GM18498 (cell line): ENCODE measurements around the gene COL25A1.
"Not testable (repeated sequence)": the region's sequence is repeated elsewhere in the genome, so short reads cannot be mapped to it uniquely, and the experiment has no call there.

Experiments
- ATAC-seq: cut with Tn5 transposase; IDR thresholded peaks from one replicate; pipeline ENCODE4 v1.9.1; 2021; ENCODE audit warnings: mild to moderate bottlenecking, moderate library complexity; ENCODE audit not compliant: unreplicated experiment

The COL25A1 gene

DNA sequence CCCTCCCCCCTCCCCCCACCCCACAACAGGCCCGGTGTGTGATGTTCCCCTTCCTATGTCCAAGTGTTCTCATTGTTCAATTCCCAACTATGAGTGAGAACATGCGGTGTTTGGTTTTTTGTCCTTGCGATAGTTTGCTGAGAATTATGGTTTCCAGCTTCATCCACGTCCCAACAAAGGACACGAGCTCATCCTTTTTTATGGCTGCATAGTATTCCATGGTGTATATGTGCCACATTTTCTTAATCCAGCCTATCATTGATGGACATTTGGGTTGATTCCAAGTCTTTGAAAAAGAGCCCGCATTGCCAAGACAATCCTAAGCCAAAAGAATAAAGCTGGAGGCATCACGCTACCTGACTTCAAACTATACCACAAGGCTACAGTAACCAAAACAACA, 231.8 kb downstream of the COL25A1 start:
- ATAC-seq = not testable (repeated sequence)

GRCh38 chr4:109067508-109068235, 234.8 kb downstream of the COL25A1 start:
- no peak for ATAC-seq

GRCh38 chr4:109065006-109065405, 237.5 kb downstream of the COL25A1 start:
- ATAC-seq = no peak

DNA sequence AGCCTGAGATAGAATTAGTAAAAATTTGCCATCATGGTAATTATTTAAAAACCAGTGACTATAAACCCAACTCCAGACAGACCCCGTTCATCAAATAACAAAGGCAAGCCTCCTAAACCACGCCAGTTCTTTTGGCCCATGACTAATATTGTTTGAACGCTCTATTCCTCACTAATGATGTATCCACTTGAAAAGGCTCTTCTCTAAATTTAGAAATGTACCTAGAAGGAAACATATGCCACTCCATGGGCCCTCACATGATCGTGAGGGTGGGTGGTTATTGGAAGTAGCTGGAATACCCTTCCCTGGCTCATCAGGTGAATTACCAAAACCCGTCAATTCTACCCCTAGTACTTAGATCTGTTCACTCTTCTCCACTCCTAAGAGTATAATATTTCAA, 249.2 kb downstream of the COL25A1 start:
- no peak for ATAC-seq

DNA sequence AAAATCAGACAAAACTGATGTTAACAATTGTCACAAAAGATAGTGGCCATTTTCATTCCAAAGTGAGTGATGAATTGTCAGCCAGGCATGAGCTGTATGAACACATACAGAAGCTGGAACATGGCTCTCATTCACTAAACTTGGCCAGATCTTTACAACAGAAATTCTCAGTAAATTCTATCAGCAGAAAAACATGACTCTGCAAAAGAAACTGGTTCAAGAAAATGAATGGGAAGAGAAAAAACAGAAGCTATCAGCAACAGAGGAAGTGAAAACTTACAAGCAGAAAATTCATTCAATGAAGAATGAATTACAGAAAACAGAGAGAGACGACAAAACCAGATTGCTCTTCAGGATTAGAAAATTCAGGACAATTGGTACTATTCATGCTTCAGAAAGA, 249.6 kb downstream of the COL25A1 start:
- ATAC-seq = no peak

- no peak for ATAC-seq
These were observed 251.4 kb downstream of the COL25A1 start for GRCh38 chr4:109051054-109051453.

- no peak for ATAC-seq
These were observed 252.5 kb downstream of the COL25A1 start for GRCh38 chr4:109049926-109050325.

- ATAC-seq = no peak
These were observed 255.8 kb downstream of the COL25A1 start for GRCh38 chr4:109046471-109047201.

DNA sequence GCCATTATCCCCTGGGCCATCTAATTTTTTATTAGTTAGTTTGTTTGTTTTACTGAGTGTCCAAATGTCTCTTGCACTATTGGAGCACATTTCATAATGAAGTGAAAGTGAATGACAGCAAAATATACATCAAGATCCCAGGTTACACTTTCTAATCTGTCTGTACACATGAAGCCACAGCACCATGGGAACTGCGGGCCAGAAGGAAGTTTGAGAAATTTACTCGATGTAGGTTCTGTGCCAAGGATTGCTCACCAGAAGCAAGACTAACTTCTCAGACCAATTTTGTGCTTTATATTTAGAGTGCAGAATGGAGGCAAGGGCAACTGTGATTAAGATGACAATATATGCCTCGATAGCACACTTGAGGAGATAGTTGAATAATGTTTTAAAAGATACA, 258.0 kb downstream of the COL25A1 start:
- ATAC-seq = no peak

DNA sequence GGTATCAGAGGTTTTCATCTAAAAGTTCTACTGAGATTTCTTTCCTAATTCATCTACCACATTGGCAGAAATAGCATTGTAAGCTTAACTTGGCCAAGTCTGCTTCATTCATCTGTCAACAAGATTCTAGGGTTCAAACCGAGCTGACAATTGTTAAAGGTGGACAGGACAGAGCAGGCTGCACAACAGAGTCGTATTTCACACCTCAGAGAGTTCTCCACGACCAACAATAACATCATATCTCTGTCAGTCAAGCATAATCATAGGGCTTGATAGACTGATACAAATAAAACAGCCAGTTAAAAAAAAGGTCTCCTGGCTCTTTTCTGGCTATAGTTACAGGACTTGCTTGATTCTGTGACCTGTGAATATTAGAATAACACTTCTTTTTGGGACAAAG, 259.2 kb downstream of the COL25A1 start:
- no peak for ATAC-seq

GRCh38 chr4:109041463-109042360, 260.7 kb downstream of the COL25A1 start:
- no peak for ATAC-seq

- no peak for ATAC-seq
These were observed 262.0 kb downstream of the COL25A1 start for GRCh38 chr4:109040441-109040840.

DNA sequence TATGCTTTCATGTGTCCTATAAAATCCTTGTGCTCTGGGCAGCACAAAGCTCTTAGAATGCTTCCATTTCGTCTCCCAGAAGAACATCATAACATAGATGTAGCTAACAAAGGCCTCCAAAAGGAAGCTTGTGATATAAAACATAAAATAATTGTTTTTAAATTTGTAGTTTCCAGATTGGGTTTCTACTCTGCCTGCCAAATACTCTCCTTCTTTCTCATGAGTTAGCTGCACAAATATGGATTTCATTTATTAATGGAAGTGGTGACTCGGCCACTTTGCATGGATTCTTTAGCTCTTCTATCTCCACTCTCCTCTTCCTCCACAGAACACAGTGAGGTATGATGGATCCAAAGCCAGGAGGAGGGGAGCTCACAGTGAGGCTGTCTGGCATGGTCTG, 265.4 kb downstream of the COL25A1 start:
- ATAC-seq = no peak

GRCh38 chr4:109033993-109034392, 268.5 kb downstream of the COL25A1 start:
- ATAC-seq = no peak

- ATAC-seq = no peak
These were observed 269.8 kb downstream of the COL25A1 start for GRCh38 chr4:109032671-109033070.

- ATAC-seq = no peak
These were observed 272.5 kb downstream of the COL25A1 start for GRCh38 chr4:109029987-109030386.

- no peak for ATAC-seq
These were observed 275.4 kb downstream of the COL25A1 start for GRCh38 chr4:109027016-109027500.

DNA sequence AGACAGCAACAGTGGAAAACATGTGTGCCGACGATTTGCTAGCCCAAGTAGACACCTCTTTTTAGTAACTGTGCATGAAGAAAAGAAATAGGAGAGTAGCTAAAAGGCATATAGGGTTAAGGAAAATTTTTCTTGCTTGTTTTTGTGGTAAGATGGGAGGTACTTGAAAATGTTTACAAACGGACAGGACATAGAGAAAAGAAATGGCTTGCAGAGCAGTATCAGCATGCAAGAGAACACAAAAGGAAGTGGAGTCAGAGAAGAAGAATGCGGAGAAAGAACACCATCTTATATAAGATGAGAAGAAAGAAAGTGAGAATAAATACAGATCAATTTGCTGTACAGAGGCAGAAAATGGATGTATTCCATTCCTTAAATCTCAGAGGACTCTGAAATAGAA, 275.9 kb downstream of the COL25A1 start:
- ATAC-seq = no peak

DNA sequence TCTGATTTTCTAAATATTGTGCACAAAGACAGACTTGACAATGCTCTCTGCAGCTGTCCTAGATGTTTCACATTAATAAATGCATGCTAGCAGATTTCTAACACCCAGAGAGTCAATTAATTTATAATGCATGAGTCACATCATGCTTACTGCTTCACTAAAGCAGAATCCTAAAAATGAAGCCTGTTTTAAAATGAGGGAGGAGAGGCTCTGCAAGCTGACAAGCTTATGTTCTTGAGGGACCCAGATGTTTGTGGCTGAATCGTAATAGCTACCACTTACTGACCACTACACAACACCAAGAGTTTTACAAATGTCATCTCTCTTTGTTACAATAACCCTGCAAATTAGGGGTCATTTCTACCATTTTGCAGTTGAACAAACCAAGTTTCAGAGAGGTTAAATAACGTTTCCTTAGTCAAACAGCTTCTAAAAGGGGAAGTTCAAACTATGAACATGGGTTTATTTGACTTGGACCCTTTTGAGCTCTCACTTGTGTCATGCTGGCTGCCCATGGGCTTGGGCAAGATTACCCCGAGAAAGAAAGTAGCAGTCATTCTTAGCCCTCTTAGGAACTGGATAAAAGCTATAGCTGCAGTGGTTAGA, 276.9 kb downstream of the COL25A1 start:
- no peak for ATAC-seq

GRCh38 chr4:109022961-109023360, 279.5 kb downstream of the COL25A1 start:
- ATAC-seq = no peak

GRCh38 chr4:109021630-109022029, 280.8 kb downstream of the COL25A1 start:
- ATAC-seq = not testable (repeated sequence)
